ENCODE data around the gene SPATA16. TPM values are rescaled to one million over a fixed set of nuclear protein-coding genes. Genes with fewer than 3 reads are reported as not detected.
"Not testable (repeated sequence)": the region's sequence is repeated elsewhere in the genome, so short reads cannot be mapped to it uniquely, and the experiment has no call there.

Gene SPATA16, protein sequence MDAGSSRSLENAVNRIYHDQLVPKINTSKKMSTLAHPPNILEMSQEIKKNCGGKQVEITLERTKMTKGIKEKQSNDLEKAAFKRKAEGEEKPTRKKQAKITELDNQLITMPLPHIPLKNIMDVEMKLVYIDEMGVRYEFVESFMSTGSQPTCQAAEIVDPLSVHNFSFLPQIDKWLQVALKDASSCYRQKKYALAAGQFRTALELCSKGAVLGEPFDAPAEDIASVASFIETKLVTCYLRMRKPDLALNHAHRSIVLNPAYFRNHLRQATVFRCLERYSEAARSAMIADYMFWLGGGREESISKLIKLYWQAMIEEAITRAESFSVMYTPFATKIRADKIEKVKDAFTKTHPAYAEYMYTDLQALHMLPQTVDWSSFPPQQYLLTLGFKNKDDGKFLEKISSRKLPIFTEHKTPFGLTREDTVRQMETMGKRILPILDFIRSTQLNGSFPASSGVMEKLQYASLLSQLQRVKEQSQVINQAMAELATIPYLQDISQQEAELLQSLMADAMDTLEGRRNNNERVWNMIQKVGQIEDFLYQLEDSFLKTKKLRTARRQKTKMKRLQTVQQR
- total RNA-seq = not detected
- long read RNA-seq = 0 reads

DNA sequence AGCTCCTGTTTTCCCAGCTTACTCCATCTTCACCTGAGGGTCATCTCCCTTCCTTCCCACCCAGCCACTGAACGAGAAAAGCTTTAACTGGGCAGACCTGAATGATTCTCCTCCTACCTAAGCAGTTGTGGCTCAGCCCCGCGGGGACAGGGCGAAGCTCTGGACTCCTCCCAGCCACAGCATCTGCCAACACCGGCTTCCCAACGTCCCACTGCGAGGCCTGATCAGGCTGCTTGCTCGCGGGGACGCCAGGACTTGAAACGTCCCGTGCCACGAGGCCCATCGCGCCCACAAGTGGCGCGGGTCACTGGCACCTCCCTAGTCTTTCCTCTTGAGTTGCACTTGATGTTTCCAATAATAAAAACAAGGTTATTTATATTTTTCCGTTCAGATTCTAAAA is at the start of gene SPATA16:
Gene SPATA16 (minus strand): TSS at position 250 of the 400 bp plus-strand sequence. CDS start 23,504 bp downstream, outside the sequence.
- DNase-seq (ENCODE audit: low spot score) = no peak

DNA sequence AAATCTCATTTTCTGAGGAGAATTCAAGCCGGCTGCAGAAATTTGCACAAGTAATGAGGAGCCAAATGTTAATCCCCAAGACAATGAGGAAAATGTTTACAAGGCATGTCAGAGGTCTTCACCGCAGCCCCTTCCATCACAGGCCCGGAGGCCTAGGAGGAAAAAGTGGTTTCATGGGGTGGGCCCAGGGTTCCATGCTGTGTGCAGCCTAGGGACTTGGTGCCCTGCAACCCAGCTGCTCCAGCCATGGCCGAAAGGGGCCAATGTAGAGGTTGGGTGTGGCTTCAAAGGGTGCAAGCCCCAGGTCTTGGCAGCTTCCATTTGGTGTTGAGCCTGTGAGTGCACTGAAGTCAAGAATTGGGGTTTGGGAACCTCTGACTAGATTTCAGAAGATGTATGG is 42.0 kb upstream of the SPATA16 start:
- not testable (repeated sequence) for DNase-seq (ENCODE audit: low spot score)

DNA sequence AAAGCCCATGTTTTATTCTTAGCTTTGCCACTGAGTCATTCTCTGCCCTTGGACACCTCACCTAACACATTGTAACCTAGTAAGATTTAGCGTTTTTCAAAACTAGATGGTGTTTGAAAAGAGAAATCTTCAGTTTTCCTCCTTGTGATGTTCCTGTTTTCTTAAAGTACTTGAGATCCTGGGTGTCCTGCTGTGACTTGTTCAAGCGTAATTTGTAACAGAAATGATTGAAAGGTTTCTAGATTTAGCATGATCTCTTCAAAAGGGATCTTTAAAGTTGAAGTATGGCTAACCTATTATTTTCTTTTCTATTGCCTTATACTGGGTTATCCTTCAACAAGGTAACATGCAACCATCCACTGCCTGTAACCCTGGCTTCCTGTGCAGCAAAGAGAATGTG is 32.6 kb upstream of the SPATA16 start:
- DNase-seq (ENCODE audit: low spot score) = no peak

DNA sequence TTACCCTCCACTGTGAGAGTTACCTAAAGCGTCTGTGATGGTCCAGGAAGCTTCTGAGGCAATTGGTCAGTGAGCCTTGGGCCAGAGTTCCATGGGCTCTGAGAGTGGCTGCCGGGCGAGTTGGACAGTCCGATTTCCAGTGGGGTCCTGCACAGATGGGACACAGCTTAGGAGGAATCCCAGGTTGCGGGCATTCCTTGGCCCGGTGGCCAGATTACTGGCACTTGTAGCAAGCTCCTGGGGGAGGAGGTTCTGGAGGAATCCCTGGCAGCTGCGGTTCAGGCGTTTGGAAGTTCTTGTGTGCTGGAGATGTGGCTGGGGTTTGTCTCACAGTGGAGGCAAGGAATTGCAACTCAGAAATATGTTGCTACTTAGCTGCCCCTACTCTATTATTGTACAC is 18.1 kb upstream of the SPATA16 start:
- not testable (repeated sequence) for DNase-seq (ENCODE audit: low spot score)

DNA sequence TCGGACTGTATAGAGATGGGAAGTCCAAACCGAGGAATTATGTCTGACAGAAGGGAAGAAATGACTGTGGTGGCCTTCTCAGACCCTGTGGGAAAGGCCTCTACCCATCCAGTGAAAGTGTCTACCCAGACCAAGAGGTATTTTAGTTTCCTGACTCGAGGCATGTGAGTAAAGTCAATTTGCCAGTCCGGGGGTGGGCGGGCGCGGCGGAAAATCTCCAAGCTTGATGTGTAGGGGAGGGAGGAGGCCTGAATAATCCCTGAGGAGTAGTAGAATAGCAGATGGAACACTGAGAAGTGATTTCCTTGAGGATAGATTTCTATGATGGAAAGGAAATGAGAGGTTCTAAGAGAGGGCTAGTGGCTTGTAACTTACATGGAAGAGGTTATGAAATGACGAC is 15.5 kb upstream of the SPATA16 start:
- not testable (repeated sequence) for DNase-seq (ENCODE audit: low spot score)

DNA sequence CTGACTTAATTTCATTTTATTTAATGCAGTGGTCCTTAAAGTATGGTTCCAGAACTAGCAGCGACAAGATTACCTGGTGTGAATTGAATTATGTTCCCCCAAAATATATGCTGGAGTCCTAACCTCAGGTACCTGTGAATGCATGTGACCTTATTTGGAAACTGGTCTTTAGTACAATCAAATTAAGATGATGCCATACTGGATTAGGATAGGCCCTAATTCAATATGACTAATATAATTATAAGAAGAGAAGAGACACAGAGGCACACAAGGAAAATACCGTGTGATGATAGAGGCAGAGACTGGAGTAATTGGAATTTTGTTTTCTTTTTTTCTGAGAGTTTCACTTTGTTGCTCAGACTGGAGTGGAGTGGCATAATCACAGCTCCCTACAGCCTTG is 12.6 kb upstream of the SPATA16 start:
- DNase-seq (ENCODE audit: low spot score) = no peak

DNA sequence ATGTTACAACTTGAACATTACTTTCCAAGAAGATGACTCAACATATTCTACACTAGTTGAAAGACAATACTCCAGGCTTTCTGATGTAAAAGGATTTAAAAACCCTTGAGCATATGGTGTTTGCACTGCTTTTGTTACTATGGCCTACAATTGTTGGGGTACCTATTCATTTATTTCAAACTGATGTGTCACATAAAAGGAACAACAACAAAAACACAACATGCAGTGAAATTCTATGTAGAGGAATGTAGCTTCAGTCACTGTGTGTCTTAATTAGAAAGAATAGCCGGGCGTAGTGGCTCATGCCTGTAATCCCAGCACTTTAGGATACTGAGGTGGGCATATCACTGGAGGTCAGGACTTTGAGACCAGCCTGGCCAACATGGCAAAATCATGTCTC is 1.6 kb downstream of the SPATA16 start:
- no peak for DNase-seq (ENCODE audit: low spot score)

DNA sequence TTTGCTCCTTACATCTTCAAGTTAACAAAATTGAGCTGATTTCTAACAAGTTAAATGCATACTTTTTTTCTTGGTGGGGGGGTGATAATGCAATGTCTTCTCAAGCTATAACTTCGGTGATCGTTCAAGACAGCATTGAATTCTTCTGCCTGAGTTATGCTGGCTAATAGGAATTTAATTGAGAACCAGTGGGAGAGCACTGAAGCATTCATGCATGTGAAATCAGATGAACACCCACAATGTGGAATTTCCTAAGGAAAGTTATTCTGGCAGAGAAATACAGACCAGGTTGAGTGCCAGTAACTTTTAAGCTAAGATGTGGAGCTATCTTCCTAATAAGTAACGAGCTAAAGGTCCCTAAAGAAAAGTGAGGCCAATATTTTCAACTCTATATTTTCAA is 3.0 kb downstream of the SPATA16 start:
- no peak for DNase-seq (ENCODE audit: low spot score)

DNA sequence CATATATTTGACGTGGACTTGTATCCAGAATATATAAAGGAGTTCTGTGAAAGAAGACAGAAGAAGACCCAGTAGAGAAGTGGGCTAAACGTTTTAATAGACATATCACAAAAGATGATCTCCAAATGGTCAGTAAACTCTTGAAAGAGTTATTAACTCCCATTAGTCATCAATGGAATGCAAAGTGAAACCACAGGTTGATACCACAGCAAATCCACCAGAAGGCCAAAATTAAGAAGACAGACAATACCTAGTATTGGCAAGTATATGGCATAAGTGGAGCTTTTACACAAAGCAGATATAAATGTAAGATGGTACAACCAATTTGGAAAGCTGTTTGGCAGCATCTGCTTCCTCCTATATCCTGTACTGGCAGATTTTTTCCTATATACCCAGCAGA is 6.0 kb downstream of the SPATA16 start:
- DNase-seq (ENCODE audit: low spot score) = no peak

DNA sequence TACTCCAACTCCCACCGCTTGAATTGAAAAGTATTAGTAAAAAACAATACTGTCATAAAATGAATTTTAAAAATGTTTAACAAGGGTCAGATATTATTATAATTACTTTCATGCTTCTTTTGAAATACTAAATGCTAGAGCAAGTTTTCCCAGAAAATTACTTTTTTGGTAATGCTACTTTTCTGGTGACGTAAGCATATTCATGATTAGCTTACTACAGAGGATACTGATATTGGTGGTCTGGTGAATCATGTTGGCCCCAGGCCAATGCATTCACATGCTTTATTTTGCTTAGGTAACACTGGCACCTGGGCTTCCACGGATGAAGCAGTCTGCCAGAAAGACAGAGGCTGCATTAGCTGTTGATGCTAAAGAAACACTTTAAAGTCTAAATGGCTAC is 12.4 kb downstream of the SPATA16 start:
- DNase-seq (ENCODE audit: low spot score) = no peak

DNA sequence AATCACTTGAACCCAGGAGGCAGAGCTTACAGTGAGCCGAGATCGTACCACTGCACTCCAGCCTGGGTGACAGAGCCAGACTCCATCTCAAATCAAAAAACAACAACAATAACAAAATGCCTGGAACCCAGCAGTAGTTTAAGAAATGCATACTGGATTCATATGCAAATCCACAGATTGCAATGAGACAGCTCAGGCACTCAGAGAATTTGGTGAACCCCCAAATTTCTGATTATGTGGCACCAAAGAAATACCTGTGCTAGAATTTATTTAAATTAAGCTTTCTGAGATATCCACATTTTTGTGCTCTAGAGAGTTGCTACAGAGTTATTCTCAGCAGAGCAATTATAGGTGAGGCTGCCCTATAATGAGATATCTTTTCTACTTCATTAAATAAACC is 29.7 kb downstream of the SPATA16 start:
- DNase-seq (ENCODE audit: low spot score) = no peak

DNA sequence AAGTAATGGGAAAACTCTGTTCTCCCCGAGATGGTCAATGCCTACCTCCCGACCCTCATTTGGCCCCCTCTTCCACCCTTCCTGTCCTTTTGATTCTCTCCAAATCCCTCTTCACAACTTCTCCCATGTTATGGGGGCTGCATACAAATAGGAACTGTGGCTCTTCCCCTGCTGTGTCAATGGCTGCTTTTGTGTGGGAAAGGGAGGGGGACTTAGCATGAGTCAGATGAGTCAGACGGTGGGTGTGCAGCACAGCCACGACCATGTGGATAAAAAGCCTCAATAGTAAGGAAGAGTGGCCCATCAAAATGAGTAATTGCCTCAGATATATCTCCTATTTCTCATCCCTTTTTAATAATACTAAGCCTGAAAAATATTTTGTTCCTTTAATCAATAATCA is 31.9 kb downstream of the SPATA16 start:
- no peak for DNase-seq (ENCODE audit: low spot score)

DNA sequence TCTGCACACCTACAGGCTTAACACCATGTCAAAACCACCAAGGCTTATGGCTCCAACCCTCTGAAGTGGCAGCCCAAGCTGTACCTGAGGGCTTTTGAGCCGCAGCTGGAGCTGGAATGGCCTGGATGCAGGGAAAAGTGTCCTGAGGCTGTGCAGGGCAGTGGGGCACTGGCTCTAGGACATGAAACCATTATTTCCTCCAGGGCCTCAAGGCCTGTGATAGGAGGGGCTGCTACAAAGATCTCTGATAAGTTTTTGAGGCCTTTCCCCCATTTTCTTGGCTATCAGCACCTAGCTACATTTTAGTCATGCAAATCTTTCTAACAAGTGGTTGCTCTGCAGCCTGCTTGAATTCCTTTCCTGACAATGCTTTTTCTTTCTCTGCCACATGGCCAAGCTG is 37.6 kb downstream of the SPATA16 start:
- no peak for DNase-seq (ENCODE audit: low spot score)

DNA sequence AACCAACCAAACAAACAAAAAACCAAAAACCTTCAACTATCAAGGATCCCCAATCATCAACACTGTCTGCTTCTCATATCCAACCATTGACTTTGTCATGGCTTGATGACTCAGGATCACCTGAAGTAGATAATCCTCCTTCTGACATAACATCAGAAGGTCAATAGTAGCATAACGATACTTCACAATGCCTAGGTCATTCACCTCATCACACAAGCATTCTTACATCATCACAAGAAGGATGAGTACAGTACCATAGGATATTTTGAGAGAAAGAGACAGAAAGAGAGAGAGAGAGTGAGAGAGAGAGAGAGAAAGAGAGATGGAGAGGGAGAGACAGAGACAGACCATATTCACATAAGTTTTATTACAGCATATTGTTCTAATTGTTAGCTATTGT is 42.1 kb downstream of the SPATA16 start:
- no peak for DNase-seq (ENCODE audit: low spot score)

DNA sequence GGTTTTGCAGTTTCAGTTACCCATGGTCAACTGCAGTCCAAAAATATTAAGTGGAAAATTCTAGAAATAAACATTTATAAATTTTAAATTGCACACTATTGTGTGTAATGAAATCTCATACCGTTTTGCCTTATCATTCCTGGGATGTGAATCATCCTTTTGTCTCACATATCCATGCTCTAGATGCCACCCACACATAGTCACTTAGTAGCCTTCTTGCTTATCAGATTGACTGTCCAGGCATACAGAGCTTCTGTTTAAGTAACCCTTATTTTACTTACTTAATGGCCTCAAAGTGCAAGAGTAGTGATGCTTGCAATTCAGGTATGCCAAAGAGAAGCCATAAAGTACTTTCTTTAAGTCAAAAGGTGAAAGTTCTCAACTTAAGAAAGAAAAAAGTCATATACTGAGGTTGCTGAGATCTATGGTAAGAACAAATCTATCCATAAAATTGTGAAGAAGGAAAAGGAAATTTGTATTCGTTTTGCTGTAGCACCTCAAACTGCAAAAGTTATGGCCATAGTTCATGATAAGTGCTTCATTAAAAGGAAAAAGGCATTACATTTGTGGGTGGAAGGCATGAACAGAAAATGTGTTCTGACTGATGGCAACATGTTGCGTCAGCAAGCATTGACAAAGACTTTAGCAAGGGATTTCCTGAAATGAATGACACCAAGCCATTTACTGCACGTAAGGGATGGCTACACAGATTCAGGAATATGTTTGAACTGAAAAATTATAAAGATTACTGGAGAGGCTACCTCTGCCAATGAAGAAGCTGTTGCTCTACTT is 43.8 kb downstream of the SPATA16 start:
- no peak for DNase-seq (ENCODE audit: low spot score)

DNA sequence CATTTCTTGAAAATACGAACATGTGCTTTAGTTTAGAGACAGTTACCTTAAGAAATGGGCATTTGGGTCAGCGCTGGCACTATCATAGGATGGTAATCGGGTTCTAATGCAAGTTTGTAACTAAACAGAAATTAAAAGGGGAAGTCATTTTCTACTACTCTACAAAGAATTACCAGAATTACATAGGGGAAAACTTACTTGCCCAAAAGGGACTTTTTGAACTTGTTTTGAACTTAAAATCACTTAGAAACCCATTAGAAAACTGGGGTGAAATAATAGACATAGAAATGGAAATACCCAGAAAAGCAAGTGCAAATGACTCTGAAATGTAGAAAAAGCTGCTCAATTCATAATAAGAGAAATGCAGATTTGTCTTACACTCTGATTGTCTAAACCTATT is 44.9 kb downstream of the SPATA16 start:
- DNase-seq (ENCODE audit: low spot score) = no peak

DNA sequence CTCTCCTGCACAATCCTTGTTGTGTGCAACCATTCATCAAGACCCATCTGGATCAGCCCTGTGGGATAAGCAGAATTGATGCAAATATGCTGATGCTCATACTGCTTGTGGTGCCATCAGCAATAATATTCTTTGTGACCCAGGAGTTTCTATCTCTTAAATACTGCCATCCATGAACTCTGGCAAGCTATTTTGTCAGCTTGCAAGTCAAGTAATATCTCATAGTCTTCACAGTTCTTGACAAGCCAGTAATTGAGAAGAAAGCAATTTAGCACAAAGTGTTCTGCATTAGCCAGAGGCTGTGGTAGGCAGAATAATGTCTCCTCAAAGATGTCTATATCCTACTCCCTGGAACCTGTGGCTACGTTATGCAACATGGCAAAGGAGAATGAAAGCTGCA is 49.0 kb downstream of the SPATA16 start:
- DNase-seq (ENCODE audit: low spot score) = no peak

DNA sequence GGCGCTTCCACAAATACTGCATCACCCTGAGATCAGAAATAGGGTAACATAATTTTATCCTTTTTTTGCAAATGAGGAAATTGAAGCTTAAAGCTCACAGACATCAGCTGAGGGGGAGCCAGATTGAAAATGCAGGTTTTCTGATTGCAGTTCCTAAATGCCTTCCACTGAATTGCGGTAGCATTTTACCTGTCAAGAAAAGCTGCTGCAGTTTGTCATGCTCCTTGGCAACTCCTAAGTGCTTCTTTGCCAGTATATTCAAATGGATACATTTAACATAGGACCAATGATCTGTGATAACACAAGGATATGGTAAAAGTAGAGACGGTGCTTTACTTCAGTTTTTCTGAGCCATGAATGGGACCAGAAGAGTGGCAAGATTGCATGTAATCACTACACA is 50.5 kb downstream of the SPATA16 start:
- no peak for DNase-seq (ENCODE audit: low spot score)

DNA sequence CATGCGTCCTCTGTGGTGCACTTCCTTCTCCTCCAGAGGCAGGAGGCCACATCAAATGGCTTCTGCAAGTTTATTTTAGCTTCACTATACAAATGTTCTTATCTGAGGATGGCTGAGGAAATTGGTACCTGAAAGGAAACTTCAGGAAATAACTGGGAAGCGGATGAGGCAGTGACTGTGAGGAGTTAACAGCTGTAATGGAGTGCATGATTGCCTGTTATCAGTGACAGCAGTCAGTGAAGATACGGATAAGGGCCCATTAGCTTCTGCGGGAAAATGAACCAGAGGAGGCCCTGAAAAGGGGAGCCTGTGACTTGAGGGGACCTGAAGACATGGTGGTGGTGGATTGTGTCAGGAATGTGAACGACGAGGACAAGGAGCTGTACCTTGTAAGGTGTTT is 51.8 kb downstream of the SPATA16 start:
- no peak for DNase-seq (ENCODE audit: low spot score)

DNA sequence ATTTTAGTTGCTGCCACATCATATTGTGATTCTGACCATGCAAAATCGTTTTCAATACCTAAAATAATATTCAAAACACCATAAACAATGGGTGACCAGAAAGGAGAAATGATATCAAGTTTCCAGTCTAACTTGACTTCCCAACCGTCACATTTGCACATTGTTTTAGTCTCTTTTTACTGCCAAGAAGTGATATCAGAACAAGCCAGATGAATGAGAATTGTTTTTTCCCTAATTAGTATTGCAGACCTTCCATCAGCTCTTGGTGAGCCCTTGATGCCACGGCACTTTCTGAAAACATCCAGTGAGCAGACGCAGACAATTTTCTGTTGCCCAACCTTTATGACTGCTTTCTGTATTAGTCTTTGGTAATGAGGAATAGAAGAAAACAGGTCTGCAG is 62.5 kb downstream of the SPATA16 start:
- no peak for DNase-seq (ENCODE audit: low spot score)

DNA sequence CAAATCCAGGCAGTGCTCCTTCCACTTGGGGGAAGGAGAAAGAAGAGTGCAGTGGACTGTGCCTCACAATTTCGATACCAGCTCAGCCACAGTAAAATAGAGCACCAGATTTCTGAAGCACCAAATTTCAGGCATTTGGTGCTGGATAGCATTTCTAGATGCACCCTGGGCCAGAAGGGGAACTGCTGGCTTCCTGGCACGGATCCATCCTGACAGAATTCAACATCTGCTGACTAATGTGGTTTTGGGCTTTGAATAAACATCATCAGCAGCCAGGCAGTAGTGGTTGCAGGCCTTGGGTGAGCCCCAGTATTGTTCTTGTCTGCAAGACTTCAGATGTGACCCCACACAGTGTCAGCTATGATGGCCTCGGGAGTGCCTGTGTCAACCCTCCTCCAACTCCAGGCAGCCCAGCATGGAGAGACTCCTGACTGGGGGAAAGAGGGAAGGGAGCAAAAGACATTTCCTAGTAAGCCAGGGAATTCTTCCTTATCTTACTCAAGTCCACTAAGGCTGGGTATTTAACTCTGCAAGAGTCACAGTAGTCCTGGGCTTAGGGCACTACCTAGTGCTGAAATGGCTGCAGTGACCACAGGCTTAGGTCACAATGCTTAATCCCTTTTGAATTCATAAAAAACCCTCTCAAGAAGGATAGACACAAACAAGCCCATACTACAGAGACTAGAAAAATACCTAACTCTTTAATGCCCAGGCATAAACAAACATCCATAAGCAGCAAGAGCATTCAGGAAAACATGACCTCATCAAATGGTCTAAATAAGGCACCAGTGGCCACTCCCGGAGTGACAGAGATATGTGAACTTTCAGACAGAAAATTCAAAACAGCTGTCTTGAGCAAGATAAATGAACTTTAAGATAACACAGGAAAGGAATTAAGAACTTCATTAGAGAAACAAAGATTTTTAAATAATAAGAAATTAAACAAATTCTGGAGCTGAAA is 74.7 kb downstream of the SPATA16 start:
- no peak for DNase-seq (ENCODE audit: low spot score)

All from mesenteric fat pad (tissue), 1 donor.